Smooth muscle cell of bladder (primary cell): ENCODE data around the gene GUCY2D. TPM values are rescaled to one million over a fixed set of nuclear protein-coding genes. Genes with fewer than 3 reads are reported as not detected.

Experiments used
- total RNA-seq: library from RNA; depleted of rRNA; stranded (reverse); fragments of >200 nt; gene quantifications from 2 replicates; pipeline ENCODE4 v1.2.3, GENCODE V29; 2014

Gene GUCY2D
- under 0.01 and 0.09 TPM in 2 replicates for total RNA-seq

DNA sequence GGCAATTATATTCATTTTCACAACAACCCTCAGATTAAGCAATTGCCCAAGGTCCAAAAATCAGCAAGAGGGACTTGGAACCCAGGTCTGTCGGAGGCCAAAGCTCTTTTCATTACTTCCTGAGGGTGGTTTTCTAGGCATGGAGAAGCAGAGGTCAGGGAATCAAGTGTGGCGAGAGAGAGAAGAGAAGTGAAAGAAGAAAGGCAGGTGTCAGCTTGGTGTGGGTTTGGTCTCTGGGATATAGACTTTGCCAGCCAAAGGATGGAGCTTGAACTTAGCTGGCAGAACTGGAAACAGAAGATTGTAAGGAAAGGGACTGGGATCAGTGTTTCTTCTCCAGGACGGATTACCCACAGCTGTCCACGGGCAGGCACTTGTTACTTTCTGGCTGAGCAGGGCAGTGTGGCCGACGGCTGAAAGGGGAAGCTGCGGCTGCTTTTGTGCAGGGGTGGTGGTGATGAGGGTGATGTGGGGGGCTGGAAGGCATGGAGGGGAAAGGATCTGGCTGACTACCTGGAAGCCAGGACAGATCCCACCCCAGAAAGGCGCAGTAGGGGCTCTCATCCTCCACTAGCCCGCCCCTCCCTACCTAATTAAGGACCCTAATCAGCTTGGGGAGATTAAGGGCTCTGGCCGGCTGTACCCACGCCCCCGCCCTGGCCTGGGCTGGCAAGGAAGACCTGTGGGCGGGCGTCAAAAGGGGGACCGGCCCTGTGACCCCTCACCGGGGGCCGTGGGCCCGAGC, at the start of gene GUCY2D:
Gene GUCY2D, plus strand, starts transcription at position 640 of the 745 bp plus-strand sequence. CDS start 433 bp downstream, outside the sequence.

DNA sequence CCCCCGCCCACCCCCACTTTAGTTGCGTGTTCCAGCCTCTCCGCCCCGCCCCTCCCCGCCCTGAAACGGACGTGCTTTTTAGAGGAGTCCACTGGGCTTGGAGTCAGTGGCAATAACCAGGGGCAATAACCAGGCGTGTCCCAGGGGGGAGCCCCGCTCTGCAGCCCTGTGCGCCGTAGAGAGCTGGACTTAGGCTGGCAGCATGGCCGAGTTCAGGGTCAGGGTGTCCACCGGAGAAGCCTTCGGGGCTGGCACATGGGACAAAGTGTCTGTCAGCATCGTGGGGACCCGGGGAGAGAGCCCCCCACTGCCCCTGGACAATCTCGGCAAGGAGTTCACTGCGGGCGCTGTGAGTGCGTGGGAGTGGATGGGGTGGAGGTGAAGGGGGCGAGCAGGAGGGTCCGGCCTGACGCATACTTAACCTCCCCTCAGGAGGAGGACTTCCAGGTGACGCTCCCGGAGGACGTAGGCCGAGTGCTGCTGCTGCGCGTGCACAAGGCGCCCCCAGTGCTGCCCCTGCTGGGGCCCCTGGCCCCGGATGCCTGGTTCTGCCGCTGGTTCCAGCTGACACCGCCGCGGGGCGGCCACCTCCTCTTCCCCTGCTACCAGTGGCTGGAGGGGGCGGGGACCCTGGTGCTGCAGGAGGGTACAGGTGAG, 36.7 kb downstream of the GUCY2D start, which contains the start of gene ALOX15B:
Gene ALOX15B, plus strand, starts transcription at position 106 of the 657 bp plus-strand sequence. Its CDS starts 97 bp downstream, at position 203.

Other genes starting within 250 kb of the GUCY2D start
- 4.8 and 7.7 TPM in 2 replicates for gene KDM6B, start 168.4 kb upstream of the GUCY2D start, total RNA-seq
- gene TMEM88, start 147.5 kb upstream of the GUCY2D start, total RNA-seq: 0.14 and 0.28 TPM in 2 replicates
- gene NAA38, start 145.1 kb upstream of the GUCY2D start, total RNA-seq: 96.1 and 113 TPM in 2 replicates
- 6.0 and 8.2 TPM in 2 replicates for gene CYB5D1, start 144.6 kb upstream of the GUCY2D start, total RNA-seq
- gene CHD3, start 113.8 kb upstream of the GUCY2D start, total RNA-seq: 231 and 283 TPM in 2 replicates
- 2.3 and 2.8 TPM in 2 replicates for gene RNF227, start 86.3 kb upstream of the GUCY2D start, total RNA-seq
- gene KCNAB3, start 72.8 kb upstream of the GUCY2D start, total RNA-seq: 0.18 and 0.28 TPM in 2 replicates
- gene TRAPPC1, start 70.7 kb upstream of the GUCY2D start, total RNA-seq: 36.4 and 42.0 TPM in 2 replicates
- 13.4 and 17.4 TPM in 2 replicates for gene CNTROB, start 70.4 kb upstream of the GUCY2D start, total RNA-seq
- gene ALOX15B, start 36.4 kb downstream of the GUCY2D start, total RNA-seq: 0.18 TPM in 1 of 2 replicates, not detected in the other
- gene ALOX12B, start 85.1 kb downstream of the GUCY2D start, total RNA-seq: not detected in 2 replicates
- gene ALOXE3, start 115.9 kb downstream of the GUCY2D start, total RNA-seq: under 0.01 TPM in 1 of 2 replicates, not detected in the other
- gene HES7, start 121.5 kb downstream of the GUCY2D start, total RNA-seq: not detected in 2 replicates
- gene PER1, start 149.8 kb downstream of the GUCY2D start, total RNA-seq: 2.9 and 3.3 TPM in 2 replicates
- gene VAMP2, start 160.3 kb downstream of the GUCY2D start, total RNA-seq: 3.5 and 3.7 TPM in 2 replicates
- 18.4 and 45.5 TPM in 2 replicates for gene TMEM107, start 173.8 kb downstream of the GUCY2D start, total RNA-seq
- 5.8 and 6.6 TPM in 2 replicates for gene BORCS6, start 187.6 kb downstream of the GUCY2D start, total RNA-seq
- gene AURKB, start 208.0 kb downstream of the GUCY2D start, total RNA-seq: 2.6 and 2.7 TPM in 2 replicates
- gene CTC1, start 245.4 kb downstream of the GUCY2D start, total RNA-seq: 2.1 and 3.0 TPM in 2 replicates
- 8.1 and 10.5 TPM in 2 replicates for gene PFAS, start 246.7 kb downstream of the GUCY2D start, total RNA-seq